ENCODE results near the gene AMZ2.
"Not testable (repeated sequence)": the region's sequence is repeated elsewhere in the genome, so short reads cannot be mapped to it uniquely, and the experiment has no call there.

The AMZ2 gene

GRCh38 chr17:68255151-68255550 lies 7.3 kb downstream of the AMZ2 start:
- no peak for DNase-seq

- no peak for DNase-seq
These were observed 8.1 kb downstream of the AMZ2 start for GRCh38 chr17:68255731-68256538.

GRCh38 chr17:68256701-68257100 lies 8.9 kb downstream of the AMZ2 start:
- DNase-seq = not testable (repeated sequence)

GRCh38 chr17:68257934-68258333 lies 10.1 kb downstream of the AMZ2 start:
- no peak for DNase-seq

GRCh38 chr17:68258890-68259647 lies 11.2 kb downstream of the AMZ2 start:
- peak in 1 of 2 experiments; percentile 2 for DNase-seq

GRCh38 chr17:68259648-68259951 lies 11.8 kb downstream of the AMZ2 start:
- DNase-seq = not testable (repeated sequence)

GRCh38 chr17:68260051-68260762 lies 12.4 kb downstream of the AMZ2 start:
- no peak for DNase-seq

- DNase-seq = not testable (repeated sequence)
These were observed 14.6 kb downstream of the AMZ2 start for GRCh38 chr17:68262467-68262866.

- DNase-seq = peak; percentile 21 to 64
These were observed 15.3 kb downstream of the AMZ2 start for GRCh38 chr17:68263101-68263681.

GRCh38 chr17:68265833-68266232 lies 18.0 kb downstream of the AMZ2 start:
- DNase-seq = not testable (repeated sequence)

GRCh38 chr17:68273722-68274121 lies 25.9 kb downstream of the AMZ2 start:
- DNase-seq = no peak

- not testable (repeated sequence) for DNase-seq
These were observed 28.5 kb downstream of the AMZ2 start for GRCh38 chr17:68276339-68276738.

GRCh38 chr17:68277807-68278206 lies 30.0 kb downstream of the AMZ2 start:
- DNase-seq = no peak

GRCh38 chr17:68281965-68282364 lies 34.1 kb downstream of the AMZ2 start:
- DNase-seq = not testable (repeated sequence)

GRCh38 chr17:68288375-68288774 lies 40.5 kb downstream of the AMZ2 start:
- no peak for DNase-seq

- no peak for DNase-seq
These were observed 41.0 kb downstream of the AMZ2 start for GRCh38 chr17:68288804-68289203.

GRCh38 chr17:68289473-68289872 lies 41.6 kb downstream of the AMZ2 start:
- no peak for DNase-seq

- no peak for DNase-seq
These were observed 42.1 kb downstream of the AMZ2 start for GRCh38 chr17:68289936-68290267.

GRCh38 chr17:68290268-68290954 lies 42.6 kb downstream of the AMZ2 start:
- peak in 1 of 2 experiments; percentile 14 for DNase-seq

GRCh38 chr17:68290955-68291835 lies 43.4 kb downstream of the AMZ2 start, which contains the start of the genes ARSG and SLC16A6:
TSS of gene ARSG (plus strand) at chr17:68291495. CDS start at chr17:68307494, 15,999 bp downstream.
TSS of gene SLC16A6 (minus strand) at chr17:68291127. CDS start at chr17:68278320, 12,807 bp downstream.
- peak; percentile 61 to 82 for DNase-seq
